22Rv1 (cell line): ENCODE data around the gene FAM221A.

Experiments
- CTCF ChIP-seq: fragments of 450-650 bp; IDR thresholded peaks from 2 replicates; pipeline ENCODE4 v1.5.1; 2017; ENCODE audit warnings: mild to moderate bottlenecking
- ZFX ChIP-seq: fragments of 450-650 bp; IDR thresholded peaks from 2 replicates; pipeline ENCODE4 v1.6.1; 2017; ENCODE audit warnings: antibody characterized with exemption, borderline replicate concordance

GRCh38 chr7:23662124-23662983, 17.6 kb upstream of the FAM221A start:
- no peak for TF ChIP-seq CTCF
- no peak for TF ChIP-seq ZFX
